Erythroblast (primary cell): Measurements from ENCODE around the gene FANCB.

Experiments used
- DNase-seq, 2 experiments: peaks; one replicate each; lab custom pipeline; 2025; lab: John Stamatoyannopoulos, UW
- GATA1 ChIP-seq: IDR thresholded peaks from 2 replicates; pipeline ENCODE4 v1.6.1; 2011; ENCODE audit warnings: low read depth, mild to moderate bottlenecking, control low read depth, low read length, moderate library complexity
- POLR2A ChIP-seq: IDR thresholded peaks from 2 replicates; pipeline ENCODE4 v1.6.1; 2011; ENCODE audit warnings: mild to moderate bottlenecking, low read length

The FANCB gene

DNA sequence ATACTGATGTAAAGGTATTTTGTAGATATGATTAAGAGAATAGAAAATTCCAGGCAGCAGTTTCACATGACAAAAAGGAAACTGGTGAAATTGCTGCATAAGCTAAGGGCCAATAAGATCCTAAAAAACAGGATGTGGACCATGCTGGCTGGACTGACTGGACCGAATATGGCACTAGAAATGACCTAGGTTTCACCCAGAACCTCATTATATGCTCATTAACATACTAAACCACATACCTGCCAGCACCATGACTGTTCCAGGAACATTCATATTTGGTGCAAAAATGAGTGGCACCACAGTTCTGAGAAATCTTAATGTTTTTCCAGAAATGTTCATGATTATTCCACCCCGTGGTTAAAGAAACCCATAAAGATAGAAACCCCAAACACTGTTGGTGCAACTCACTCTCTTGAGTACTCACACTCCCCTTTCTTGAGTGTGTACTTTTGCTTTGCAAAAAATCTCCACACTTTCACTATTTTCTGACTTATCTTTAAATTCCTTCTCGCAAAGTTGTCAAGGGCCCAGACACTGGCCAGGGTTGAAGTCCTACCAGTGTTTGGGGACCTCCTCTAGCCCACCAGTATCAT lies 74.0 kb downstream of the FANCB start:
- TF ChIP-seq POLR2A (no peak), GATA1 (no peak)
- no peak for DNase-seq
